C4-2B (cell line): ENCODE measurements around the gene APMAP.

Experiments used
- H3K27ac ChIP-seq: fragments of 450-650 bp; 2 replicates; pipeline ENCODE4 v1.5.1; 2017
- CTCF ChIP-seq: fragments of 450-650 bp; conservative IDR thresholded peaks from 2 replicates; pipeline ENCODE4 v1.5.1; 2017; ENCODE audit warnings: mild to moderate bottlenecking
- ZFX ChIP-seq: fragments of 450-650 bp; IDR thresholded peaks from 2 replicates; pipeline ENCODE4 v1.6.1; 2017

APMAP gene

GRCh38 chr20:24956001-24956841 is 36.3 kb downstream of the APMAP start:
- no peak for TF ChIP-seq CTCF
- TF ChIP-seq ZFX = no peak
- no peak overlapping the region for H3K27ac ChIP-seq

GRCh38 chr20:24955045-24955444 is 37.5 kb downstream of the APMAP start:
- TF ChIP-seq CTCF (no peak), ZFX (no peak)
- no peak overlapping the region for H3K27ac ChIP-seq

GRCh38 chr20:24954566-24954965 is 38.0 kb downstream of the APMAP start:
- TF ChIP-seq CTCF = no peak
- TF ChIP-seq ZFX = no peak
- H3K27ac ChIP-seq = no peak overlapping the region

- H3K27ac ChIP-seq = no peak overlapping the region
- TF ChIP-seq ZFX = no peak
- TF ChIP-seq CTCF = no peak
These were observed 38.4 kb downstream of the APMAP start for GRCh38 chr20:24954151-24954550.

DNA sequence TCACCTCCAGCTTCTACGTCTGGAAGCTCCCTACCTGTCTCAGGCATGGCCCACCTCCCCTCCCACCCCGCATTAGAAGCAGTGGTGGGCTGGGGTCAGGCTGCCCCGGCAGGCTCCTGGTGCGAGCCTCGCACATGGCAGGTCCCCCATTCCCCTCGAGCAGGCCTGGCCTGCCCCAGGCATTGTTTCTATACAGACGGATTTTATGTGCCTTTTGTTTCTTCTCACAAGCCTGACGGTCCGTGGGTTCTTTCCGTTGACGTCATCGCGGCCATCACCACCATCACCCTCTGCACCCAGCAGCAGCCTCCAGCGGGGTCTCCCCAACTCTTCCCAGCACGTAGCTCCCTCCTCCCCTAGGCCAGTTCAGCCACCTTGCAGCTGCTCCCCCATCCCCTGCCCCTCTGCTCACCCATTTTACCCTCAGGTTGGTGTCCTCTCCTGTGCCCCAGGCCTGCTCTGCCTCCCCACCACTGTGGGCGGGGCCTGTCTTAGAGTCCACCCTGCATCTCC is 38.9 kb downstream of the APMAP start:
- no peak overlapping the region for H3K27ac ChIP-seq
- TF ChIP-seq ZFX (no peak), CTCF (no peak)

- no peak overlapping the region for H3K27ac ChIP-seq
- no peak for TF ChIP-seq ZFX
These were observed 39.4 kb downstream of the APMAP start for GRCh38 chr20:24953209-24953575.

- no peak overlapping the region for H3K27ac ChIP-seq
- TF ChIP-seq CTCF (no peak), ZFX (no peak)
These were observed 40.0 kb downstream of the APMAP start for GRCh38 chr20:24952376-24953208.
